NCI-H2081 (cell line): ENCODE measurements around the gene TNFAIP3.

Experiments used
- DNase-seq, 2 experiments: peaks; one replicate each; lab custom pipeline; 2025; lab: John Stamatoyannopoulos, UW

The TNFAIP3 gene

DNA sequence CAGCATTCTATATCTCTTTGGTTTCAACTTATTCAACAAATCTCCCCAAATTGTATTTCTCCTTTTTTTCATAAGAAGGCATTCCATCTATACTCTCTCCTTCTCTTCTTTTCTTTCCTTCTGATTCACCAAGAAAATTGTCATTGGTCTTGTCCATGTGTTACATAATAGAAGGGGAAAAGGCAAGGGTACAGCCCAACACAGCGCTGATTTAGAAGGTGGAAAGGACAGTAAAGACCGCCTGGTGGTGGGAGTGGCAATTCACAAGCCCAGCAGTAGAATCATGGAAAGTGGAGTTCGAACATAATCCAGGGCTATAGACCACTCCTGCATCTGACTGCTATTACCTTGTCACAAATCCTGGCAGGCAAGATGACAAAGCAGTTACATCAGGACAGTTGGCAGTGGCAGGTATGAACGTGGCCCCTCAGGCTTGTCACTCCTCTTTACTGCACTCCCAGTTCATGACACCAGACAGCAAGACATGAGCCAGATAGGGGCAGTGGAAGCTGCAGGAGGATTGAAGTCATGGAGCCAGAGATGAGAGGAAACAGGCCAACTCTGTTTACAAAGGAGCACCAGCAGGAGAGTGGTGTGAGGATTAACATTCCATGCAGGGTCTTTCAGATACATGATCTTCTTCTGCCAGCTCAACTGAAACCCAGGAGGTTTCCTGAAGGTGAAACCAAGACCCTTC is 2.1 kb upstream of the TNFAIP3 start:
- no peak for DNase-seq

GRCh38 chr6:137866200-137866913 is 702 bp upstream of the TNFAIP3 start:
- no peak for DNase-seq

DNA sequence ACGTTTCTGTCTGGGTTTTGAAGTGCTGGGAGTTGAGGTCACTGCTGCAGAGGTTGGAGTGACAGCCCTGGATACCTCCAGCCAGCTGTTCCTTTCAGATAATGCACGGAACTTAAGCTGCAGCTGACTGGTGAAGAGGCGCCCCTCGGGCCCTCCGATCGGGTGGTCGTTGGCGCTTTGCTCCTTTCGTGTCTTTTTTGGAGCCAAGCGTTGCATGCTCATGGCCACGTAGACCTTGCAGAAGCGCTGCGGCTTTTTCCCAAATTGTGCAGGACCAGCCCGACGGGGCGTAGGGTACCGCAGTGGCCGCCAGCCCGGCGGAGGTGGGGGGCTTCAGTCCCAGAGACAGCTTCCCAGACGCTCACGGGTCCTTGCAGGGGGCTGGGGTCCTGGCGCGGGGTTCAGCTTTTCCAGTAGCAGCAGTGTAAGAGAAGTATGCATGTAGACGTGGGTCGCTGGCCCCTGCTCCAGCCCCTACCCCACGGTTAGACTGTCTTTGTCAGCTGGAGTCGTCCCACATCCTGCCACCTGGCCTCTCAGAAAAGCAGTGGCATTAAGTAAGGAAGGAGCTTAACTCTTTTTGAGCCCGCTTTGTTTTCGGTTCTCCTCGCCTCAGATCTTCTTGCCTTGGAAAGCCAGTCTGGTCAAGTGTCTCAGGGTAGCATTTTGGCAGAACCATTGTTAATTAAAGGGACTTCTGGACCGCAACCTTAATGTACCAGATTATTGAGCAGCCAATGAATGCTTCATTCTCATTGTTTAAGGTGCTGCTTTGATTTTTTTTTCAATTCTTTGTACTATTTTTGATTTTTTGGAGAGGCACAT is 838 bp downstream of the TNFAIP3 start:
- no peak for DNase-seq

DNA sequence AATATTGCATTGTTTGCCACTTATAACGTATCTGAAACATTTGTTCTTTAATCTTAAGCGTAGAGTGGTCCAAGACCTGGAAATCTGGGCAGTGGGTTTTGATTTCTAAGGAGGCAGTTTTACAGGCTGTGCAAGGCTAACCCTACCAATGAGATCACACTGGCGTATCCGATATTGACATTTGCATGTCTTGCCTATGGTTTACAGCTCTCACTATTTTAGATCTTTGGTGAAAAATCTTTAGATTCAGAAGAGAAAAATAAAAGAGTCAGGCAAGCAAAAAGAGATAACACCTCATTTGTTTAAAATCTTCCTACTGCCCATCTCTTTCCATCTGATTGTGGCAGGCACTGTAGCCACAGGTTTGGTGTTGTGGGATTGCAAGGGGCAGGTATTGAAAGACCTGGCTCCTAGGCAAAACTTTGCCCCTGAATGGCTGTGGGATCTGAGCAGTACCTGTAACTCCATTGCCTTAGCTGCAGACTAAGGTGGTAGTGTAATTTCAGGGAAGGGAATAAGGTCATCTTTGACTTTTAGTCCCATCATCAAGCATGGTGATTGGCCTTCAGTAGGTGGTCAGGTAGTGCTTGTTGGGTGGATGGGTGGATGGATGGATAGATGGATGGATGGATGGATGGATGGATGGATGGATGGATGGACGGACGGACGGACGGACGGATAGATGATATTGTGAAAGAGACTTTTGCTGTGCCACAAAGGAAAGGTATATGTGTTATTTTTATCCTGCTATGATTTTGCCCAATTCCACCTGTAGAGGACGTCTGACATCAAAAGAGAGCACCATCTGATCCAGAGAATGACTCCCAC is 1.9 kb downstream of the TNFAIP3 start:
- no peak for DNase-seq

GRCh38 chr6:137869549-137870307 is 2.7 kb downstream of the TNFAIP3 start:
- no peak for DNase-seq

DNA sequence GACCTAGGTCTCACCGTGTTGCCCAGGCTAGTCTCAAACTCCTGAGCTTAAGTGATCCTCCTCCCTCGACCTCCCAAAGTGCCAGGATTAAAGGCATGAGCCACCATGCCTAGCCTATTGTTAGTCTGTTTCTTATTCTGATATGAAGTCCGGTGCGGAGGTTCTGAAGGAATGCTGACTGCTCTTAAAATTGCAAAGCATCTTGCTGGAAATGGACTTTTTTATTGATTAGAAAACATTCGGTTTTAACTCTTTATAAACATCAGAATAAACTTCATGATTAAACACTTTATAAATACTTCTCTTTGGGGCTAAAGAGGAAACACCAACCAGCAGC is 3.2 kb downstream of the TNFAIP3 start:
- no peak for DNase-seq

DNA sequence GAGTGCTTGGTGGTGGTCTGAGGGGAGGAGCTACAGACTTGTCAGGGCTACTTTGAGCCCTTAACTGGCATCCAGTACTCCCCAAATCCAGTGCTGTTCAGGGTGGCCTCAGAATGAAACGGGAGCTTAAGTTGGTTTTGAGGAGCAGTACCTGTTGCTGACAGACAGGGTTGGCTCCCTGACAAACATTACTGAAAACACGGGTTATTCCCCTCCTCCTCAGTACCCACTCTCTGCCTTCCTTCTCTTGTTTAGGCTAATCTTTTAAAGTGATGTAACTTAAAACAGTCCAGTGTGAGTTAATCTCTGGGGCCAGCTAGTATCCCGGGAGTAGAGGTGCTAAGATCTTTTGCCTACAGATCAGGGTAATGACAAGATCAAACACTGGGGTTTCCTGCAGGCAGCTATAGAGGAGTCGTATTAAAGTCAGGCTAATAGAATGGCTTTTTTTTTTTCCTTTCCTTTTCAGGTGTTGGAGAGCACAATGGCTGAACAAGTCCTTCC is 3.7 kb downstream of the TNFAIP3 start:
- no peak for DNase-seq

DNA sequence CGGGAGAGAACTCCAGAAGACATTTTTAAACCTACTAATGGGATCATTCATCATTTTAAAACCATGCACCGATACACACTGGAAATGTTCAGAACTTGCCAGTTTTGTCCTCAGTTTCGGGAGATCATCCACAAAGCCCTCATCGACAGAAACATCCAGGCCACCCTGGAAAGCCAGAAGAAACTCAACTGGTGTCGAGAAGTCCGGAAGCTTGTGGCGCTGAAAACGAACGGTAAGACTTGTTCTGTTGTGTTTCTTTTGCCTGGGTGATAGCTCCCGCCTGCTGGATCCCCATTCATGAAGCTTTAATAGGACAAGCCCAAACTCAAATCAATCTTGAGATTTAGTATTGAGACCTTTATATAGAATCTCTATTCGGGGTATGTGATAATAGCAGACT is 4.2 kb downstream of the TNFAIP3 start:
- no peak for DNase-seq

DNA sequence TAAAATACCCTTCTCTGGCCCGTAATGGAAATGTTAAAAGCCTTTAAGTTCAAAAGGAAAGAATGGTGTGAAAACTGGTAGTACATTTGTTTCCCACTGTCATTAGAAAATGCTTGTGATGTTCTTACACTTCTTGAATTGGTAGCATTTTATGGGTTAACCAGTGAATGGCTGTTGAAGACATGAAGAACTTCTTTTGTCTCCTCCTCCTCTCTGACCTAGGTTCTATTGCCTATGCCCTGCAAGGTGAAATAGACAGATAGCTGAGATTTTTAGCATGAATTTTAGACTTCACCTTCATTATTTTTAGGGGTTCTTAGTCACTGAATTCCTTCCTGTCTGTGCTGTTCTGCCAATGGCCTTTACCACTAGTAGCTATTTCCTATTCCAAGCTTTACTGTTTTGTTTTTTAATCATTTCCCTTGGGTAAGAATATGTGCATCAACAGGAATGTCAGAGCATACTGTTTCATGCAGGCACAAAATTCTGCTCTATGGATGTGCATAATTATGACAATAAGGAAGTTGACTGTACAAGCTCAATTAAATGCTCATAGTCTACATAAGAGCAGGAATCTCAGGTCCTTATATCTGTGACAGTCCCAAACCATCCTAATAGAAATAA is 4.9 kb downstream of the TNFAIP3 start:
- DNase-seq, result no peak

DNA sequence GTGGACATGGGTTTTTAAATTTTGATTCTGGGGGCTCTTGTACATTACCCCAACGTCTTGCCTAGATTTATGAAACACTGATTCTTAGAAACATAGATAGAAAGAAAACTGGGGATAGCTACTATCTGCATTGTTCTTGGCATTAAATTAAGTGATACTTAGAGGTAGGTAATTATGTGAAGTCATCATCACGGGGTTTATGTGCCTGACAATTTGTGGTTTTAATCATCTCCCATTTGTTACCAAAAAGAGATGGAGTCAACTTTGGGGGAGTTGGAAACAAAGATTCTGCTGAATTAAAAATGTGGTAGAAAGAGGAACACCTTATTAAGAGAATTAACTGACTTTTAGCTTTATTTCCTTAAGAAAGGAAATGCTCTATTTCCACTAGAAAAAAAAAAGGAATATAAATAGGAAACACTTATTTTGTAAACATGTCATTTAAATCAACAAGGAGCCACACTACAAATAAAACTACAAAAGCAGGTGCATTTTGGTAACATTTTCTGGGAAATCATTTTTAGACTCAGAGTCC is 5.6 kb downstream of the TNFAIP3 start:
- DNase-seq, result no peak

DNA sequence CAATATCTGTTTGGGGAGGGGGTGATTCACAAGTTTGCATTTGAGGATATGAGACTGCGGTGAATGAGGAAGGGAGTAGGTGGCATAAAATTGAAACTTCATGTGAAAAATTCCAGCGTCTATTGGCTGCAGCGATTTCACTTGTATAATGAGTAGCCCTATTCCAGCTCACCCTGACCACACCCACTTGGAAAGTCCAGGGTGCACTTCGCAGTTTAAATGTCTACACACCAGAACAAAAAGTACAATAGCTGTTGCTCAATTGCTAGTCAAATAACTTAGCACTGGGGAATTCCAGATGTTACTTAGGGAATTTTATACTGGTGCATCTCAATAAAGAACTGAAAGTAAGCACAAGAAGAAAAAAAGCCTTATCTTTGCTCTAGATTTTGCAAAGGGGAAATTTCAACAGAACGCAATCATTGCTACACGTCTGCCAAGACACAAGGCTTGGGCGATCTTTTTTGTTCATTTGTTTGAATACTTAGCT is 6.3 kb downstream of the TNFAIP3 start:
- DNase-seq, result no peak

DNA sequence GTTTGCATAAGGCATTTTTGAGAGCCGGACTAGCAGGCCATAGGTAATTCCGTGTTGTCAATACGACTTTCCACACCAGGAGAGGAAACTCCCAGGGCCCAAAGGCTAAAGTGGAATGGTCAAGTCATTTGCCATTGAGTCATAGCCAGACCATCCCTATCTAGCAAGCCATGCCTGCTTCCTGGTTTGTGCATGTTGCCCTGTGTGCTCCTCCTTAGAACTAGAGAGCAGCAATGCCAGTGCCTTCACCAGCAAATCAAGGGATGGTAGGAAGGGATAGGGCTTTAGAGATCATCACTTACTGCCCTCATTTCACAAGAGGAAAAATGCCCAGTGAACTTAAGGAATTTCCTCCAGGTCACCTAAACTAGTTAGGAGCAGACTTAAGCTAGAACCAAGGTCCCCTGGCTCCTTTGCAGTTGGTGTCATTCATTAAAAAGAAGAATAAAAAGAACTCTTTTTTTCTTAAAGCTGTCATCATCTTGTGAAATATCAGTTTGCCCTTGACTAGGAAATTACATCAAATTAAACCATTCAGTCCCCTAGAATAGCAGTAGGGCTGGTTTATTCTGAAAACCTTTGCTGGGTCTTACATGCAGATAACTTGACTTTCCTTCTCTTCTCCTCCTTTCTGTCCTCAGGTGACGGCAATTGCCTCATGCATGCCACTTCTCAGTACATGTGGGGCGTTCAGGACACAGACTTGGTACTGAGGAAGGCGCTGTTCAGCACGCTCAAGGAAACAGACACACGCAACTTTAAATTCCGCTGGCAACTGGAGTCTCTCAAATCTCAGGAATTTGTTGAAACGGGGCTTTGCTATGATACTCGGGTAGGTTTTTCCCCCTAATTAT is 7.4 kb downstream of the TNFAIP3 start:
- no peak for DNase-seq

DNA sequence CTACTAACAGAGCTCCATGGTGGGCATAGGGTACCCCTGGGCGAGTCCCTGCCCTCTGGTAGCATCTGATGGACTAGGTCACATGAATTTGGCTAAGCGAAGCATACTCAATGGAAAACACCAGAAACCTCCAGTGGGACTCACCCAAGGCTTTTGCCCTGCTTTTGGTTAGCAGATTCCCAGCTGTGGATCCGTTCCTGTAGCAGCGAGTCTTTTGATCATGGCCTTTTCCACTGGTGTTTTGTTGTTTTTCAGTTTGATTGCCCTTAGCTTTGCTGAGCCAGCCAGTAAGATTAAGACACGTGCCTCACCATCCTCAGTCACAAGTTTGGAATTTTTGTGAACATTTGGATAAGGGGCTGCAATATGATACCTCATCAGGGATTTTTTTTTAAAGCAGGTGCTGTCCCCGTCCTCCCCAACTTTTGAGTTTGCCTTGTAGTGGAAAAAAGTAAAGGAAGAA is 8.0 kb downstream of the TNFAIP3 start:
- DNase-seq, result no peak

DNA sequence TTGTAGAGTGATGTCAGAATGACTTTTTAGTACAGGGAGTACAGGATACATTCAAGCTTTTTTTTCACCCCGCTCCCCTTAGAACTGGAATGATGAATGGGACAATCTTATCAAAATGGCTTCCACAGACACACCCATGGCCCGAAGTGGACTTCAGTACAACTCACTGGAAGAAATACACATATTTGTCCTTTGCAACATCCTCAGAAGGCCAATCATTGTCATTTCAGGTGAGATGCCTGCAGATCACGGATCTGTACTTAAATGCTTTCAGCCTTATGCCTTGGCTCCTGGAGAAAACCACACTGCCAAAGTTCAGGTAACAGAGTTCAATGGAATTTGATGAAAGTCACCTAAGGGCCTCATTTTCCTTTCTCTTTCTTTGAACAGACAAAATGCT is 8.5 kb downstream of the TNFAIP3 start:
- DNase-seq, result no peak

- no peak for DNase-seq
Observed at GRCh38 chr6:137876547-137876946, 9.5 kb downstream of the TNFAIP3 start.

DNA sequence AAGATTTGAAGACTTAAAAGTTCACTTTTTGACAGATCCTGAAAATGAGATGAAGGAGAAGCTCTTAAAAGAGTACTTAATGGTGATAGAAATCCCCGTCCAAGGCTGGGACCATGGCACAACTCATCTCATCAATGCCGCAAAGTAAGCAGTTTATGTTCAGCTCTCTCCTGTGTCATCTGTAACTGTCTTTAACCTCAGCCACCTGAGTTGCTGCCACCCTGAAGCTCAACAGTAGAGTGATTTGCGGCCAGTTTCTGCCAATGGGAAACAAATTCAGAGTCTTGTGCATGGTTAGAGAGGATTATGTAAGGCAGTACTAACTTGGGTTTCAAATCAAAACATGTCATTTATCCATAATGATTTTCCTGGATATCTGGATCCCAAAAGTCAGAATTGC is 10.1 kb downstream of the TNFAIP3 start:
- DNase-seq, result no peak

GRCh38 chr6:137877606-137878005 is 10.5 kb downstream of the TNFAIP3 start:
- DNase-seq, result no peak

DNA sequence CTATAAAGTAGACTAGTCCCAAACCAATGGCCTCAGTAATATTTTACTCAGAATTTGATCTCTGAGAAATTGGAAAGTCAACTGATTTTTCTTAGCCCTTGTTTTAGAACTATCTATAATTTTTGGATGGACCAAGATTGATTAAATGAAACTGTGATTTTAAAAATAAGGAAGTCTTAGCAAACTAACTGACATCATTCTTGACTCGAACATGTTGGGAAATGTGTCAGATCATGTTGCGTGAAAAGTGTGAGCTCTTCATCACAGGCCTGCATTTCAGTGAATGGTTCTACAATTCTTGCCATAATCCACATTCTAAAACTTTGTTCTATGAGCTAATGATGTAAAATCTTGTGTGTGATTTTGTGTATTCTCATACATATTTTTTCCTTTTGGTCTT is 11.0 kb downstream of the TNFAIP3 start:
- DNase-seq, result no peak
